Epithelial cell of proximal tubule (primary cell): ENCODE measurements around the gene SRM. TPM values are rescaled to one million over a fixed set of nuclear protein-coding genes. Genes with fewer than 3 reads are reported as not detected.
A peak's percentile ranks its signal among the peaks of the same experiment; 100 is the strongest.
"Not testable (repeated sequence)": the region's sequence is repeated elsewhere in the genome, so short reads cannot be mapped to it uniquely, and the experiment has no call there.

Source experiments
- DNase-seq: peaks from one replicate; pipeline ENCODE4 v3.0.0-alpha.2; 2011; ENCODE audit warnings: low read depth
- H3K4me3 ChIP-seq: 2 replicates; pipeline ENCODE4 v1.5.1; 2011; ENCODE audit warnings: low read depth, mild to moderate bottlenecking, low read length
- total RNA-seq: library from RNA; depleted of rRNA; stranded (reverse); fragments of >200 nt; gene quantifications from 2 replicates; pipeline ENCODE4 v1.2.3, GENCODE V29; 2015
- TF ChIP-seq, protein P1 (sequence below): conservative IDR thresholded peaks from 2 replicates; pipeline ENCODE4 v1.5.1; 2012; ENCODE audit warnings: low read depth, mild to moderate bottlenecking, low read length

The SRM gene
- total RNA-seq, 1 donor from 2014 or later = 78.0 TPM

DNA sequence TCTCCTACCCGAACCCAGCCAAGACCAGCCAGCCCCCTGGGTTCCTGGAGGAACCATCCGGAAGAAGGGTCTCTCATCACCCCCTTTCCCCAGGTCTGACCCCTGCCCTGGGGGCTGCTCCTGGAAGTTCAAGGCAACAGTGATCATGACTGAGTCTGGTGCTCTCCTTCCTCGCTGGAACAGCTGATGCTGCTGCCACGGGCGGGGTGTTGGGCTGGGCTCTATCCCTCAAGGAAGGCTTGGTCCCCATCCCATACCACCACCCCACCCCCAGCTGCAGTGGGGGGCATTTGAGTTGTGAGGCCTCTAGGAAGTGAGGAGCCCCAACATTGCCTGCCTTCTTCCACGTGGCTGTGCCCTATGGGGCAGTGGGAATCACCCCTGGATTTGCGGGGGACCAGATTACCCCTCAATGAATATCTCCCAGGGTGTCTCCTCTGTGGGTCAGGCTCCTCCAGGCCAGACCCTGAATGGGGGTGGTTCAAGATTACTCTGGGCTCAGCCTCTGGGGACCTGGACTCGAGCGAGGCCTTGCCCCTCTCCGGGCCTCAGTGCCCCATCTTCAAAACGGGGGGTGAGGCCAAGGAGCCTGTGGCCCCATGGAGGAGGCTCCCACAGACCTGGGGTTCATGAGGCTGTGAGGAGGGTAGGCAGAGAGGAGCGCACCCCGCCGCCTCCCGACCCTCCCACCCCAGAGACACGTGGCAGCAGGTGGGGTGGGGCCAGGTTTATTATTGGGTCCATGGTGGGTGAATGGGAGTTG, 15.6 kb downstream of the SRM start:
- H3K4me3 ChIP-seq = no peak overlapping the region
- no peak for DNase-seq
- TF ChIP-seq, protein P1, sequence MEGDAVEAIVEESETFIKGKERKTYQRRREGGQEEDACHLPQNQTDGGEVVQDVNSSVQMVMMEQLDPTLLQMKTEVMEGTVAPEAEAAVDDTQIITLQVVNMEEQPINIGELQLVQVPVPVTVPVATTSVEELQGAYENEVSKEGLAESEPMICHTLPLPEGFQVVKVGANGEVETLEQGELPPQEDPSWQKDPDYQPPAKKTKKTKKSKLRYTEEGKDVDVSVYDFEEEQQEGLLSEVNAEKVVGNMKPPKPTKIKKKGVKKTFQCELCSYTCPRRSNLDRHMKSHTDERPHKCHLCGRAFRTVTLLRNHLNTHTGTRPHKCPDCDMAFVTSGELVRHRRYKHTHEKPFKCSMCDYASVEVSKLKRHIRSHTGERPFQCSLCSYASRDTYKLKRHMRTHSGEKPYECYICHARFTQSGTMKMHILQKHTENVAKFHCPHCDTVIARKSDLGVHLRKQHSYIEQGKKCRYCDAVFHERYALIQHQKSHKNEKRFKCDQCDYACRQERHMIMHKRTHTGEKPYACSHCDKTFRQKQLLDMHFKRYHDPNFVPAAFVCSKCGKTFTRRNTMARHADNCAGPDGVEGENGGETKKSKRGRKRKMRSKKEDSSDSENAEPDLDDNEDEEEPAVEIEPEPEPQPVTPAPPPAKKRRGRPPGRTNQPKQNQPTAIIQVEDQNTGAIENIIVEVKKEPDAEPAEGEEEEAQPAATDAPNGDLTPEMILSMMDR = no peak

DNA sequence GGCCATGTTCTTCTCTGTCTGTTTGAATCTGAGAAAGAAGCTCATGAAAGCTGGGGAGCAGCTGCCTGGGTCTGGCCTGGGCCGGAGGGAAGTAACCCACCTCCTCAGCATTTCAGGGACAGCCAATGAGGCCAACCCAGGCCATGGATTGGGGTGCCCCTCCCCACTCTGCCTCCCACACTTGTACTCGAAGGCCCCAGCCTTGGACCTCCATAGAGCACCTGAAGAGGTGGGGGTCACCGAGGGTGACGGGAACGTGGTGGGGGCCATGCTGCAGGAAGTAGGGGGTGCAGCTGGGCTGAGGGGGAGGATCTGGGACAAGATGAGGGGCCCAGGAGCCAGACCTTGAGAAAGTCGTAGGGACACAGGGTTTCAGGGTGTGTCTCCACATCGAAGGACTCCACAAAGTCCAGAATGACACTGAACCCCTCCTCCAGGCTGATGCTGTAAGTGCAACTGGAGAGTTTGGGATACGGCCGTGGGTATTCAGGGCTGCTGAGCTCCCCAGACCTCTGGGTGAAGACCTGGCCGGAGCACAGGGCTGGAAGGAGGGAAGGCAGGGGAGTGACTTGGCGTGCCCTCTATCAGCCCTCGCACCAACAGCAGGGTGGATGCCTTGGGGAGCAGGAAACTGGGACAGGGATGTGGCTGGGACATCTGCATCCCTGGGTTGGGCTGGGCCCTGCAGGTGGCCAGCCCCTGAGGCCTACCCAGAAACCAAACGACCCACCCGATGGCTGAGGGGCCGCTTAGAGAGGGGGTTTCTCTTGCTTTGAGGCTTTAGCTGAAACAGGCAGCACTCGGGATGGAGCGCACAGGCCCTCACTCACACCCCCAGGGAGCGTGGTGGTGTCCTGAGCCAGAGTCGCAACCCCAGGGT, 16.6 kb downstream of the SRM start:
- TF ChIP-seq, protein P1 = no peak
- no peak for DNase-seq
- no peak overlapping the region for H3K4me3 ChIP-seq

DNA sequence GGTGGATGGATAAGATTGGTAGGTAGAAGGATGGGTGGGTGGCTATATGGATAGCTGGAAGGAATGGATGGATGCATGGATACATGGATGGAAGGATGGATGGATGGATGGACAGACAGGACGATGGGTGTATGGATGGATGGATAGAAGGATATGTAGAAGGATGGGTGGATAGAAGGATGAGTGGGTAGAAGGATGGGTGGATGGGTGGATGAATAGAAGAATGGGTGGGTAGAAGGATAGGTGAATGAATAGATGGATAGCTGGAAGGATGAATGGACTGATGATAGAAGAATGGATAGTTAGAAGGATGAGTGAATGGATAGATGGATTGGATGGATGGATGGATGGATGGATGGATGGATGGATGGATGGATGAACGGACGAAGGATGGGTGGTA, 17.8 kb downstream of the SRM start:
- TF ChIP-seq, protein P1 = no peak
- no peak for DNase-seq
- no peak overlapping the region for H3K4me3 ChIP-seq

DNA sequence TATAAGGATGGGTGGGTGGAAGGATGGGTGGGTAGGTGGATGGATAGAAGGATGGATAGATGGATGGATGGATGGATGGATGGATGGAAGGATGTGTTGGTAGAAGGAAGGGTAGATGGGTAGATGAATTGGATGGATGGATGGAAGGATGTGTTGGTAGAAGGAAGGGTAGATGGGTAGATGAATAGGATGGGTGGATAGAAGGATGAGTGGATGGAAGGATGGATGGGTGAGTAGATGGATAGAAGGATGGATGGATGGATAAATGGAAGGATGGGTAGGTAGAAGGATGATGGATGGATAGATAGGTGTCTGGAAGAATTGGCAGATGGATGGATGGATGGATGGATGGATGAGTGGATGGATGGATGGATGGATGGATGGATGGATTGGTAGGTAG, 18.8 kb downstream of the SRM start:
- TF ChIP-seq, protein P1 = no peak
- DNase-seq = no peak
- H3K4me3 ChIP-seq = no peak overlapping the region

DNA sequence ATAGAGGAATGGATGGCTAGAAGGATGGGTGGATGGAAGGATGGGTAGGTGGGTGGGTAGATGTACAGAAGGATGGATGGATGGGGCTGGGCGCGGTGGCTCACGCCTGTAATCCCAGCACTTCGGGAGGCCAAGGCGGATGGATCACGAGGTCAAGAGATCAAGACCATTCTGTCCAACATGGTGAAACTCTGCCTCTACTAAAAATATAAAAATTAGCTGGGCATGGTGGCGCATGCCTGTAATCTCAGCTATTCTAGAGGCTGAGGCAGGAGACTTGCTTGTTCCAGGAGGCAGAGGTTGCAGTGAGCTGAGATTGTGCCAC, 19.8 kb downstream of the SRM start:
- not testable (repeated sequence) for DNase-seq, H3K4me3 ChIP-seq

DNA sequence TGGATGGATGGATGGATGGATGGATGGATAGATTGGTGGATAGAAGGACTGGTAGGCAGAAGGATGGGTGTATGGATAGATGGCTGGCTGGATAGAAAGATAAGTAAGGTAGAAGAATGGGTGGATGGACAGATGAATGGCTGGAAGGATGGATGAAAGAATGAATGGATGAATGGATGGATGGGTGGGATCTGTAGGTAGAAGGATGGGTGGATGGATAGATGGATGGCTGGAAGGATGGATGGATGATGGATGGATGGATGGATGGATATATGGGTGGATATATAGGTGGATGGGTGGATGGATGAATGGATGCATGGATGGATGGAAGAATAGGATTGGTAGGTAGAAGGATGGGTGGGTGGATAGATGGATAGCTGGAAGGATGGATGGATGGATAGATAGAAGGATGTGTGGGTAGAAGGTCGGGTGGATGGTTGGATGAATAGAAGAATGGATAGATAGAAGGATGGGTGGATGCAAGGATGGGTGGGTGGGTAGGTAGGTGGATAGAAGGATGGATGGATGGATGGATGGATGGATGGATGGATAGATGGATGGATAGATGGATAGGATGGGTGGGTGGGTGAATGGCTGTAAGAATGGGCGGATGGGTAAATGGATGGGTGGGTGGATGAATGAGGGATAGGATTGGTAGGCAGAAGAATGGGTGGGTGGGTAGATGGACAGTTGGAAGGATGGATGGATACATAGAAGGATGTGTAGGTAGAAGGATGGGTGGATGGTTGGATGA, 20.3 kb downstream of the SRM start:
- no peak for DNase-seq
- H3K4me3 ChIP-seq = no peak overlapping the region
- TF ChIP-seq, protein P1 = no peak

DNA sequence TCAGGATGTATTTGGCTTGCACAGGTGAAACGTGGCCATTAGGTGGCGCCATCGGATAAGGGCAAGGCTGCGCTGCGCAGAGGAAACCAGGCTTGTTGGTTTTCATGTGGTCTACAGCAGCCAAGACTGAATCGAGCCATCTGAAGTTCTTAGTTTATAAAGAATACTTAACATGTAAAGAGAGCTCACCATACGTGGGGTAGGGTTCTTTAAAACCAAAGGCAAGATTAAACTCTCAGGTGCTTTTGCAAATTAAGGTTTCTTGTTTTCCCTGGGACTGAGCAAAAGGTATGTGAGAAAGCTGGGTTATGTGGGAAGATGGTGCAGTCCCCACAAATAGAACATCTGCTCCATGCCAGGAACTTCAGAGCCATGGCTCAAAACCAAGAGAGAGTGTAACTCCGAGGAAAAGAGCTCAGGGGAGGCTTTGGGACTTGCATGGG, 22.1 kb downstream of the SRM start:
- no peak overlapping the region for H3K4me3 ChIP-seq
- DNase-seq = no peak
- TF ChIP-seq, protein P1 = peak; percentile 99

DNA sequence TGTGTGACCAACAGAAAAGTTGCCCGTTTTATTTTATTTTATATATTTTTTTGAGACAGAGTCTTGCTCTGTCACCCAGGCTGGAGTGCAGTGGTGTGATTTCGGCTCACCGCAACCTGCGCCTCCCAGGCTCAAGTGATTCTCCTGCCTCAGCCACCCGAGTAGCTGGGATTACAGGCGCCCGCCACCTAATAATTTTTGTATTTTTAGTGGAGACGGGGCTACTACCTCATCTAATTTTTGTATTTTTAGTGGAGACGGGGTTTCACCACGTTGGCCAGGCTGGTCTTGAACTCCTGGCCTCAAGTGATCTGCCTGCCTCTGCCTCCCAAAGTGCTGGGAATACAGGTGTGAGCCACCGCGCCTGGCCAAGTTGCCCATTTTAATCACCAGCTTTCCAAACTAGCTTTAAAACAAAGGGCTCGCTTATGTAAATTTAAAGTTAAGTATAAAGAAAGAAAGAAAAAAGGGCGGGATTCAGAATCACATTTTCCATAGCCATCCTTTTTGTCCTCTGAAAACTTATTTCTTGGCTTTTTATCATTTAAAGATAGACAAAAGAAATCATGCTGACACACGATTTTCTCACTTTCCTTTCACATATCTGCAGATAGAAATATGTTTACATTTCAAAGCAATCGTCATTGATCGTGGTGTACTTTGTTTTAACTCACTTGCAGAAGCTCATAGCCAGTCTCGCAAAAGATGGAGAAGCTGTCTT, 22.6 kb downstream of the SRM start:
- H3K4me3 ChIP-seq = not testable (repeated sequence)

More for the DNA sequence above, 22.6 kb downstream of the SRM start:
- DNase-seq = not testable (repeated sequence)
